GM10266 (cell line): ENCODE results near the gene SLC22A2.

ENCODE experiments used
- DNase-seq: peaks from one replicate; pipeline ENCODE4 v3.0.0; 2012; ENCODE audit errors: extremely low spot score
- TF ChIP-seq, protein P1 (sequence below): IDR thresholded peaks from 2 replicates; pipeline ENCODE4 v1.5.1; 2012; ENCODE audit warnings: mild to moderate bottlenecking, low read depth; ENCODE audit not compliant: control insufficient read depth, insufficient read depth; ENCODE audit errors: missing control alignments

Gene SLC22A2

GRCh38 chr6:160203076-160203475, 55.5 kb downstream of the SLC22A2 start:
- no peak for DNase-seq
- TF ChIP-seq, protein P1, sequence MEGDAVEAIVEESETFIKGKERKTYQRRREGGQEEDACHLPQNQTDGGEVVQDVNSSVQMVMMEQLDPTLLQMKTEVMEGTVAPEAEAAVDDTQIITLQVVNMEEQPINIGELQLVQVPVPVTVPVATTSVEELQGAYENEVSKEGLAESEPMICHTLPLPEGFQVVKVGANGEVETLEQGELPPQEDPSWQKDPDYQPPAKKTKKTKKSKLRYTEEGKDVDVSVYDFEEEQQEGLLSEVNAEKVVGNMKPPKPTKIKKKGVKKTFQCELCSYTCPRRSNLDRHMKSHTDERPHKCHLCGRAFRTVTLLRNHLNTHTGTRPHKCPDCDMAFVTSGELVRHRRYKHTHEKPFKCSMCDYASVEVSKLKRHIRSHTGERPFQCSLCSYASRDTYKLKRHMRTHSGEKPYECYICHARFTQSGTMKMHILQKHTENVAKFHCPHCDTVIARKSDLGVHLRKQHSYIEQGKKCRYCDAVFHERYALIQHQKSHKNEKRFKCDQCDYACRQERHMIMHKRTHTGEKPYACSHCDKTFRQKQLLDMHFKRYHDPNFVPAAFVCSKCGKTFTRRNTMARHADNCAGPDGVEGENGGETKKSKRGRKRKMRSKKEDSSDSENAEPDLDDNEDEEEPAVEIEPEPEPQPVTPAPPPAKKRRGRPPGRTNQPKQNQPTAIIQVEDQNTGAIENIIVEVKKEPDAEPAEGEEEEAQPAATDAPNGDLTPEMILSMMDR = no peak

- no peak for DNase-seq
- TF ChIP-seq, protein P1 = no peak
Observed at GRCh38 chr6:160202411-160202810, 56.2 kb downstream of the SLC22A2 start.

DNA sequence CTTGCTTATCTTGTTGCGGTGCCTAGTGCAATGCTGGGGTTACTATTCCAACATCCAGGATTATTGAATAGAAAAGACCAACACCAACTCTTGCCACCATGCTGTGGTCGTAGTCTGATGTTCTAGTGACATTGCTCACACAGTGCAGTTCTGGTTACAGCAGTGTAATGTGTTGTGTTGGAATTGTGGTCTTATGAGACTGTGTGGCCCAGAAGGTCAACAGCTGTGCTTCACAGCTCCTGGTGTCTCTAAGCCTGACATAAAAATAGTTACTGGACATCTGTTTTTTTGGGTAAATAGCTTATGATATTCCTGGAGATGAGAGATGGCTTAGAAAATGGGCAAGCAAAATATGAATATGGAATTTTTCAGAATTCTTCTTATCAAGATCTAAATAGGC, 57.6 kb downstream of the SLC22A2 start:
- TF ChIP-seq, protein P1 = no peak
- no peak for DNase-seq

GRCh38 chr6:160198606-160199211, 59.9 kb downstream of the SLC22A2 start:
- no peak for DNase-seq
- TF ChIP-seq, protein P1 = no peak

- TF ChIP-seq, protein P1 = no peak
- no peak for DNase-seq
Observed at GRCh38 chr6:160197662-160198061, 61.0 kb downstream of the SLC22A2 start.

- TF ChIP-seq, protein P1 = no peak
- DNase-seq = no peak
Observed at GRCh38 chr6:160194808-160195207, 63.8 kb downstream of the SLC22A2 start.

DNA sequence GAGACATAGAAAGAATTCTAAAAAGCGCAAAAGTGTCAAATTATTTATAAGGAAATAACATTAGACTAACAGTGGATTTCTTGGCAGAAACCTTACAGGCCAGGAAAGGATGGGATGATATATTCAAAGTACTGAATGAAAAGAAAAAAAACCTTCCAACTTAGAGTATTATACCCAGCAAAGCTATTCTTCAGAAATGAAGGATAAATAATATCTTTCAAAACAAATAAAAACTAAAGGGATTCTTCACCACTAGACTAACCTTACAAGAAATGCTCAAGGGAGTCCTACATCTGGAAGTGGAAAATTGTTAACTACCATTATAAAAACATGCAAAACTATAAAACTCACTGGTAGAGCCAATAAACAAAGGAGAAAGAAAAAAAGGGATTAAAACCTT, 65.8 kb downstream of the SLC22A2 start:
- no peak for DNase-seq
- TF ChIP-seq, protein P1 = no peak
